GM19025 (cell line): ENCODE data around the gene CELSR1.

Experiments
- ATAC-seq: cut with Tn5 transposase; IDR thresholded peaks from one replicate; pipeline ENCODE4 v1.9.1; 2021; ENCODE audit warnings: mild to moderate bottlenecking, low read depth, moderate library complexity; ENCODE audit not compliant: unreplicated experiment

CELSR1 gene

DNA sequence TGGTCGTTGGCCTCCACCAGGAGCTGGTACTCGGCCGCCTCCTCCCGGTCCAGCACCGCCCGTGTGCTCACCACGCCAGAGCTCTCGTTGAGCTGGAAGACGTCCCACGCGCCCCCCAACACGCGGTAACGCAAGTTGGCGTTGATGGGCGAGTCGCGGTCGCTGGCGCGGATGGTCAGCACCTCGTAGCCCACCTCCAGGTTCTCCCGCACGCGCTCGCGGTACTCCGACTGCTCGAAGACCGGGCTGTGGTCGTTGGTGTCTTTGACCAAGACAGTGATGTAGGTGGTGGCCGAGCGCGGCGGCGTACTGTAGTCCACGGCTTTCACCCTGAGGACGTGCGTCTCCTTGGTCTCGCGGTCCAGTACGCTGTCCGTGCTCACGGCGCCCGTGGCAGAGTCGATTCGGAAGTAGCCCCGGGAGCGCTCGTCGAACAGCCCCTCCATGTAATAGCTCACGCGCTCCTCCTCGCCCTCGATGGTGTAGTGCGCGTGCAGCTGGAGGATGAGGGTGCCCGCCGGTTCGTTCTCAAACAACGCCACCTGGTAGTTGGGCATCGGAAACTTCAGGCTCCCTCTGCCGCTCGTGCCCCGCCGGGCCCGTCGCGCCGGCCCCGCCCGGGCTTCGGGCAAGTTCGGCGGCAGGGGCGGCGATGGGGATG is 1.4 kb downstream of the CELSR1 start:
- ATAC-seq, result no peak

DNA sequence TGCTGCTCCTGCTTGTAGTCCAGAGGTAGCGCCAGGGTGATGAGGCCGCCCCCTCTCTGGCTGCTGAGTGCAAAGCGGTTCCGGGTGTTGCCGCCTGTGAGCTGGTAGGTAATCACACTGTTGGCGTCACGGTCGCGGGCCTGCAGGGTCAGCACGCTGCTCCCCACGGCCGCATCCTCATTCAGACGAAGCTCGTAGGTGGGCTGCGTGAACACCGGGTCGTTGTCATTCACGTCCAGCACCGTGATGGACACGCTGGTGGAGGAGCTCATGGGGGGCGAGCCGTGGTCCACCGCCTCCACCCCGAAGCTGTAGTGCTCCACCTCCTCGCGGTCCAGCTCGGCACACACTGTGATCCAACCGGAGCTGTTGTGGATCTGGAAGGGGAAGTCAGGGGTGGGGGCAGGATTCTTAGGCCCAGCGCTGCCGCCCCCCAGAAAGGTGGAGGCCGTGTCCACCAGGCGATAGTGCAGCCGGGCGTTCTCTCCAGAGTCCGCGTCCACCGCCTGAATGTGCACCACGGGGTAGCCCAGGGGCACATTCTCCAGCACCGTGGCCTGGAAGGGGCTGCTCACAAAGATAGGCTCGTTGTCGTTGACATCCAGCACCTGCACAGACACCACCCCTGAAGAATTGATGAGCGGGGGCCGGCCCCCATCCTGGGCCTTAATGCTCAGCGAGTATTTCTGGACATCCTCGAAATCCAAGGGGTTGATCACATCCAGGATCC is 2.4 kb downstream of the CELSR1 start:
- no peak for ATAC-seq

DNA sequence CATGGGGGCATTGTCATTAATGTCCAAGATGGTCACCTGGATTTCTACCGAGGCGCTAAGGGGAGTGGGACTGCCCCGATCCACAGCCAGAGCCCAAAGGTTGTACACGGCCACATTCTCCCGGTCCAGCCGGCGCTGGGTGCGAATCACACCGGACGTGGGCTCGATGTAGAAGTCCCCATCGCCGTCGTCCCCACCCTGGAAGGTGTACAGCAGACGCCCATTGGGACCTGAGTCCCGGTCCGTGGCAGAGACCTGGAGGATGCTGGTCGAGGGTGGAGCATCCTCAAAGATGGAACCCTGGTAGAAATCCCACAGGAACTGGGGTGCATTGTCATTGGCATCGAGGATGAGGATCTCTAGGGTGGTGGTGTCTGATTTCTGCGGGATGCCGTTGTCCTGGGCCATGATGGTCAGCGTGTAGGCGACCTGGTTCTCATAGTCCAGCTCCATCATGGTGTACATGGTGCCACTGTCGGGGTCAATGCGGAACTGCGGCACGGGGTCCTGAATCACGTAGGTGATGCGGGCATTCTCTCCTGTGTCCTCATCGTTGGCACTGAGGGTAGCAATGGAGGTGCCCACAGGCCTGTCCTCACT is 3.1 kb downstream of the CELSR1 start:
- no peak for ATAC-seq

DNA sequence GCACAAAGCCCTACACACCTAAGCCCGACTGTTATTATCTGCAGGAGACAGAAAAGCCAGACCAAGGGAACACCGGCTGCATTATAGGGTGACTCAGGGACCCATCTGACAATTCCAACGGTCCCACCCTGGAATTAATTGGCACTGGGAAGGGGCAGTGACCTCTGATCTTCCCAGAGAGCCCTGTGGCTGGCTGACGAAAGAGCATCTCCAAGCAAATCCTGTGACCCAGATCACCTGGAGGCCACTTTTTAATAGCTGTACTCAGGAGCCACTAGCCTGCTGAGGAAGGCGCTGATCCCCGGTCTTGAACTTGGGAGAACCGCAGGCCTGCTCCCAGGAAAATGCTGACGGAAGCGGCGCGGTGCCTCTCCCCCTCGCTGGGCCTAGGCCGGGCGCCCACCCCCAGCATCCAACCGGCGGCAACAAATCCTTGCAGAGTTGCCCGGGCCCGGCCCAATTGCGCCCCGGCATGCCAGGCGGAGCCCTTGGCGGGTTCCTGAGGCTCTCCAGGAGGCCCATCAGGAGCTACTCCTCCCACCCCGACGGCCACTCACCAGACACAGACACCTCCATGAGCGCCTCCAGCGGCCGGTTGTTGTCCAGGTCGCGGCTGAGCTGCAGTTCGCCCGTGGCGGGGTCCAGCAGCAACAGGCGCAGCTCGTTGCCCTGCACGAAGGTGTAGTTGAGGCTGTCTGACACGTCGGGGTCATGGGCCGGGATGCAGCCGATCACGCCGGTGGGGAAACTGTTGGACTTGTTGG is 4.2 kb downstream of the CELSR1 start:
- ATAC-seq, result no peak

DNA sequence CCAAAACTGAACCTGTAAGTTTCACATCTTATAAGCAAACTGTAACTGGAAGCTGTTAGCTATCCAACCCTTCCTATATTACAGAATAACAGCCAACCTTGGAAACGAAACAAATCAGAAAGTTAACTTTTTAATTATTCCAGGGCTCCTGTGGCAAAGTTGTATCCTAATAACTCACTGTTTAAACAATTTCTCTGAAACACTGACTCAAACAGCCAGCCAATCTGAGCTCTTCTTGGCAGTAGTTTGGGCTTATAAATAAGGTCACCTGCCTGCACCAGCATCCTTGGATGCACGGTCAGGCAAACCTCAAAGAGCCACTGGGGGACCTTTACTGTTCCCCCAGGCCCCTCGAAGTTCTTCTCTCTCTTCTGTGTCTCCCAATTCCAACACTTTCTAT is 5.0 kb downstream of the CELSR1 start:
- ATAC-seq, result no peak

DNA sequence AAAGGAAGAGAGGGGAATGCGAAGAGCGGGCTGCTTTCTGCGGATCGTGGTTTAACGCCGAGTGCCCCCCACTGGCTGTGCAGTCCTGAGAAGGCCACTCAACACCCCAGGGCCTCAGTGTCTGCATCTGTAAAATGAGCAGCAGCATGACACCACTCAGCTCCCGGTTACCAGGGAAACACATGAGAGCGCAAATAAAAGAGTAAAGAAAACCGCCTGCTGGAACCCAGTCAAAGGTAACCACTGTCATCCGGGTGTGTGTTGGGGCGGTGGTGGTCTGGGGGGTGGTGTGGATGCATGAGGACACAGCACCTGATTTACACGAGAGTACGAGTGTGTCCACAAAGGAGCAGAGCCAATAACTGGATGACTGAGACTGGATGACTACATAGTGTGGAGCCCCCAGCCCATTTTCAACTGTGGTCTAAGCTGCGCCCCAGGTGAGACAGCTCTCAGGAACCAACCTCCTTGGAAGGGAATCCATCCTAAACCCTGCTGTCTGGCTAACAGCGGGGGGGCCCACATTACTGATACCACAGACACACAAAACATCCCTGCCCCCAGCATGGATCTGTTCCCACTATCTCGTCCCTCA is 5.7 kb downstream of the CELSR1 start:
- no peak for ATAC-seq

DNA sequence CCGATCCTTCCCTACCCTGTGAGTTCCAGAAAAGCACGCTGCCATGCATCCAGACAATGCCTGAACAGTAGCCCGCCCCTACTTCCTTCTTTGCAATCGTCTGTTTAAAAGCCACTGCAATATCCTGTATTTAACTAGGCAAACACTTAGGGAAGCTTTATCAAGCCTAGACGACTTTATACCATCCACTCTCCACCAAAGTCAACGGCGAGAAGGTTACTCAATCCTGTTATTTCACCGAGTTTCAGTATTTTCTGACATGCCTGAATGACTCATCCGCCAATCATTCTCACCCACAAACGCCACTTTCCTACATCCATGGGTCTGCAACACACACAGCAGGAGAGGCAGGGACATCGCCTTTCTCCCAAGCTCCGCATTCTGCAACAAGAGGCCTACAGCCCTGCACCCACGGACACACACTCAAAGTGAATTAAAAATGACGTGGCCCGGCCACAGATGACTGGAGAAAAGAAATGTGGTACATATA is 9.3 kb downstream of the CELSR1 start:
- no peak for ATAC-seq

DNA sequence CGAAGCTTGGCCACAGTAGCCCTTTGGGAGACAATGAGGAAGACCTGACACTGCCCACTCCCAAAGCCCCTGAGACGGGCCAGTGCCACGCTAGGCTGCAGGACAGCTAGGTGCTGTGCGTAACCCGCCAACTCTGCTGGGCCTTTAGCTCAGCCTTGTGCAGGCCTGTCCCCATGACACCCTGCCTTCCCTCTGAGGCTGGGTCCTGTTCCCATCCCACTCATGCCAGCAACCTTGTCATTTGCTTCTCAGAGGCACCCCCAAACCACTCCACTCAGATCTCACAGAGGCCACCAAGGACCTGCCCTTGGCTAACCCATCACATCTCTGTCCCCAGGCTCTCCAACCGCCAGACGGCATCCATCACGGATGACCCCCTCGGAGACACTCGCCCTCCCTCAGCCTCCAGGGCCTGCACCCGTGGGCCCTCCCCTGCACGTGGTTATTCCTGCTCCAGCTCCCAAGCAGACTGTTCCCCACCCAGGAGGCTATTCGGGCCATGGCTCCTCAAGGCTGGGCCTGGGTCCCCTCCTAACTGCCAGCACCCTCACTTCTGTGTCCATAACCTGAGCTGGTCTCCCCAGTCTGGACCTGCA is 11.1 kb downstream of the CELSR1 start:
- ATAC-seq, result no peak

DNA sequence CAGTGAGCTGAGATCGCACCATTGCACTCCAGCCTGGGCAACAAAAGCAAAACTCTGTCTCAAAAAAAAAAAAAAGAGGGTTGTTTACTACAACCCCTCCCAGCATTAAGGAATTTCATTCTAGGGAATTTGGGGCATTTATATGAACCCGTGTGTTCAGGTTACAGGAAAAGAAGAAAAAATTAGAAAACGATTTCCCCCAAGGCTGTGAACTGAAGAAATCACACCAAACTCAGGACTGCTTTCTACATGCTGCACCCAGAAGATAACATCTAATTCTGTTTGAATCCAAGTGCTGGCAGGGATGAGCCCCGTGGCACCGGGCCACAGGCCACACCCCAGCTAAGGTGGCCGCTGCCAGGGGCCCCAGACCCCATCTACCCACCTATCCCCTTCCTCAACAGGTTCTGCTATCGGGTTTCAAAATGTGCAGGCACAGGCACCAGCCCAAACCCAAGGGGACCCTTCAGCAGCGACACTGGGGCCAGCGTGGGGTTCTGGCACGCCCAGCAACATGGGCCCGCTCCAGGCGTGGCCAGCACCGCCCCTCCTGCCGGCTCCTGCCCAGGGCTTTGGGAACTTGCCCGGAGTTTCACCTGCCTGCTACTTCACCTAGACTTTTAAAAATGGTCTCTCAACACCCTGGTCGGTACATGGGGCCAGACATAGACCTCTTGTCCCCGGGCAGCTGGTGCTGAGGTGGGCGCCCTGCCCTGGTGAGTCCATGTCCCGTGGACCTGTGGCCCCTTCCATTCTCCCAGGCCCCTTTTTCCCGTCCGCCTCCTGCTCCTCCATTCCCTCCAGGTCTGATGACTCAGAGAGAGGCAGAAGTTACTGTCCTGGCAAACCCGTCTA is 11.8 kb downstream of the CELSR1 start:
- no peak for ATAC-seq

DNA sequence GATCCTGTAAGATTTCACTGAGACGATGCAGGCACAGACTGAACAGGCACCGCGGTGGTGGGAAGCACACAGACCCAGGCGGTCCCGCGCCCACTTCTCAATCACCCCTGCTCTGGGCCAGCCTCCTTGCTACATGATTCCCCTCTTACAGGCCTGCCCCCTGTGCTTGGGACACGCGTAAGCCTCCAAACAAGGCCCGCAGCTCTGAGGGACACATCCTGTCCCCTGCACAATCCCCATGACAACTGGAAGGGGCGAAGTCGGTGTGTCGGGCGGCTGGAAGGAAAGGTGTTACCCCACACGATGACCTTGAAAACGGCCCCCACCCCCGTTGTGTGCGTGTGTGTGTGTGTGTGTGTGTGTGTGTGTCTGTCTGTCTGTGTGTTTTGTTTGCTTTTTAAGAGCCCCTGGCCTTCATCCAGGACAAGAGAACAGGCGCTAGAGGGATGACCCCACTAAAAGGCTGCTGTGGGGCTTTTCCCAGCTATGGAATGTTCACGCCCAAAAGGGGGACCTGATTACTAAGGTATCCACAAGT is 13.1 kb downstream of the CELSR1 start:
- no peak for ATAC-seq

DNA sequence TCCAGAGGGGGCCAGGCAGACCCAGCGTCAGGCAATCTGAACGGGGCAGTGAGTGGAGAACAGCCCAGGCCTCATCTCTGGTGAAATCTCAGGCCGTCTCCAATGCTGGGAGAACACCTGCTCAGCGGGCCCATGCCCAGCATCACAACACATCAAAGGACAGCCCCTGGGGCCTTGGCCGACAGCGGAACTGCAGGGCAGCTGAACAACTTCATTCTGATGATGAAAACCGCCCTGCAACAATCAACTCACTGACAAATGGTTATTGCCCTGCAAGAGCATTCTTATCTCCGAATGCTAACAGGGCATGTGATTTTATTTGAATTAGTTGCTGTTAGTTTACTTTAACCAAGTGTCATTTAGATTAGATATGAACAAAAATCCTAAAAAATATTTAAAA is 14.6 kb downstream of the CELSR1 start:
- no peak for ATAC-seq

DNA sequence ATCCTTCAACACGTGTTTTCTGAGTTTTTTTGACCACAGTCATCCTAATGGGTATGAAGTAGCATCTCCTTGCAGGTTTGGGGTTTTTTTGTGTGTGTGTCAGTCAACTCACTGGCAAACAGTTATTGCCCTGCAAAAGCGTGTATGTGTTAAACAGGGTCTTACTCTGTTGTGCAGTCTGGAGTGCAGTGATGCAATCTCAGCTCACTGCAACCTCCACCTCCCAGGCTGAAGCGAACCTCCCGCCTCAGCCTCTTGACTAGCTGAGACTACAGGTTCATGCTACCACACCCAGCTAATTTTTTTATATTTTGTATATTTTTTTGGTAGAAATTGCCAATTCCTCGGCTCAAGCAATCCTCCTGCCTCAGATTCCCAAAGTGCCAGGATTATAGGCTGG is 15.4 kb downstream of the CELSR1 start:
- no peak for ATAC-seq

DNA sequence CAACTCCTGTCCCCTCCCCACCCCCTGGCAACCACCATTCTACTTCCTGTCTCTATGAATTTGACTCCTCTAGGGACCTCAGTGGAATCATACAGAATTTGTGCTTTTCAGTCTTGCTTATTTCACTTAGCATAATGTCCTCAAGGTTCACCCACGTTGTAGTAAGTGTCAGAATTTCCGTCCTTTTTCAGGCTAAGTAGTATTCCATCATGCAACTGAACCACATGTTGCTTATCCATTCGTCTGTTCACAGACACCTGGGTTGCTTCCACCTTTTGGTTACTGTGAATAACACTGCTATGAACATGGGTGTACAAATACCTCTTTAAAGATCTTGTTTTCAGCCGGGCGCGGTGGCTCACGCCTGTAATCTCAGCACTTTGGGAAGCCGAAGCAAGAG is 16.5 kb downstream of the CELSR1 start:
- no peak for ATAC-seq

DNA sequence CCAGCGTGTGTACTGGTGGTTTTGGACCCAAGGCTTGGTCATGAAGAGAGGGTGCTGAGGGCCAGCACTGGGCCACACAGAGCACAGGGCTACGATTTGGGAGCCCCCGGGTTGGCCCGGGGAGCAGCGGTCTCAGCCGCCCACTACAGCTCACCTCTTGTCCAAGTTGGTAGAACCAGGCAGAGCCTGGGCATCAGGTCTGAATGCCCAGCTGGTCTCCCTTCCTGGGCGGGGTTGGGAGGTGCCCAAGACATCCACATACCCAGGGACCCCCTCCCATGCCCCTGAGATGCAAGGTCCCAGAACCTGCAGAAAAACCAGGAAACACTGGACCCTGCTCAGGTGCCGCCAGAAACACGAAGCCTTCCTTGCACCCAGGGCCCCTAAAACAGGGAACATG is 18.0 kb downstream of the CELSR1 start:
- no peak for ATAC-seq

DNA sequence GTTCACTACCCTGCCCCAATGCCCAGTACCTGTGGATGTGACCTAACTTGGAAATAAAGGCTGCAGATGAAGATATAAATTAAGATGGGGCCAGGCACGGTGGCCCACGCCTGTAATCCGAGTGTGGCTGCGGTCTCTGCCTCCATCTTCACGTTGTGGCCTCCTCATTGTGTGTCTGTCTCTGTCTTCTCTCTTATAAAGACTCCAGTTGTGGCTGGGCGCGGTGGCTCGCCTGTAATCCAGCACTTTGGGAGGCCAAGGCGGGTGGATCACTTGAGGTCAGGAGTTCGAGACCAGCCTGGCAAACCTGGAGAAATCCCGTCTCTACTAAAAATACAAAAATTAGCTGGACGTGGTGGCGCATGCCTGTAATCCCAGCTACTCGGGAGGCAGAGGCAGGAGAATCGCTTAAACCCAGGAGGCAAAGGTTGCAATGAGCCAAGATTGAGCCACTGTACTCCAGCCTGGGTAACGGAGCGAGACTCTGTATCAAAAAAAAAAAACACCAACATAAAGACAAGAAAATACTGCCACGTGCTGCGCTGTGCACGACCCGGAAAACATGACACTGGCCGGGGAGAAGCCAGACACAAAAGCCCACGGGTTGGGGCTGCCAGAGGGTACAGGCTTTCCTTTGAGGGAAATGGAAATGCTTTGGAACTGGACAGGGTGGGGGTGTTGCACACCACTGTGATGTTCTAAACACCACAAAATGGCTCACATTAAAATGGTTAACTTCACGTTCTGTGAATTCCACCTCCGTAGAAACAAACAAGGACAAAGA is 18.7 kb downstream of the CELSR1 start:
- ATAC-seq, result no peak

DNA sequence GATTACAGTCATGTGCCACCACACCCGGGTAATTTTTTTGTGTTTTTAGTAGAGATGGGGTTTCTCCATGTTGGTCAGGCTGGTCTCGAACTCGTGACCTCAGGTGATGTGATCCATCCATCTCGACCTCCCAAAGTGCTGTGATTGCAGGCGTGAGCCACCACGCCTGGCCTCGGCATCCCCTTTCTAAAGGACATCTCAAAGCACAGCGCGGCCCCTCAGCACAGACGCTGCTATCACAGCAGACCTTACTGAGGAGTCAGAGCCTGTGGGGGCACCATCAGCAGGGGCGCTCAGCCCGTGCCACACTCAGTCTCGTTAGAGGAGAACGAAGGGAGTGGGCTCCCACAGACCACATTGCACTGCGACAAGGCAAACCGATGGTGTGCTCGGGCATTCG is 19.4 kb downstream of the CELSR1 start:
- no peak for ATAC-seq

DNA sequence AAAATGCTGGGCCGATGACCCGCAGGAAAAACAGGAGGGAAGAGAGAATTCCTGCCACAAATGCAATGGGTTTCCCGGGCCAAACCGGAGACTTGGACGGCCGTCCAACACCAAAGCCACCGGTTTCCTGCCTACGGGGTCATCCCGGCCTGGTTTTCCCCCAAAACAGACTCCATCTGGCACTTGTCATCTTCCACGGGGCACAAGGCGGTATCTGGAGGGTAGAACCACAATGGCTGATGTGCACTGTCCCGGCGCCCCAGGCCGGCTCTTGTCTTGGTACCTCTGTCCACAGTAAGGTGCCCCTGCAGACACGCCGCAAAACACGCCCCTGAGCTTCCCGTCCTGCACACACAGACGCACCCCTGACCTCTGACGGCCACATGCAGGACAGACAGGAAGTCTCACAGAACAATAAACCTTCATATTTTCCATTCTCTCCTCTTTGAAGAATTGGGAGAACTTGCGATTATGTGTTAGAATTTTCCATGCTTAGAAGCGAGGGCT is 20.1 kb downstream of the CELSR1 start:
- no peak for ATAC-seq

DNA sequence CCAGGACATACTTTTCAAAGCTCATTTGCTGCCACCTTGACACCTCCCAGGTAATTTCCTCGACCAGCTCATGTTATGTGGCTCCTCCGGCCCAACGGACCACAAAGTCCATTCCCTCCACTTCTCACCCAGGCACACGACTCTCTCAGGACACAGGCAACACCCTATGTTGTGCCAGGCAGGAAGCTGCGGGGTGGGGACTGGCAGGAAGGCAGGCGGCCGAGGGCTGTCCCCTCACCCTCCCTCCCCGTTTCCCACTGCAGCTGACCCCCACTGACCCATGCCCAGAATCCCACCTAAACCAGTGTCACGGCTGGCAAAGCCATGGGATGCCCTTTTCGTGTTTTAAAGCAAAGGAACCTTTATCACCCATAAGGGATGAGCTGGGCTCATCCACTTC is 20.8 kb downstream of the CELSR1 start:
- ATAC-seq, result no peak
